ENCODE measurements around the gene TRIM58. TPM values are rescaled to one million over a fixed set of nuclear protein-coding genes. Genes with fewer than 3 reads are reported as not detected.
A peak's percentile ranks its signal among the peaks of the same experiment; 100 is the strongest.

The TRIM58 gene
- total and polyA plus RNA-seq, 9 of the 15 experiments (the other 6 are each of a cell fraction or from before 2014, with no cell fraction given) = 3.8 to 19.1 (median 7.2) TPM

- no peak for TF ChIP-seq ZNF780A (CRISPR knock-in tag; IDR thresholded peaks at IDR 0.05)
- TF ChIP-seq ZNF740 (CRISPR knock-in tag; IDR thresholded peaks at IDR 0.05) = no peak
- TF ChIP-seq ZNF740 (tag; IDR thresholded peaks at IDR 0.05) = no peak
- TF ChIP-seq THRA (IDR thresholded peaks at IDR 0.05) = no peak
- TF ChIP-seq NR4A1 (CRISPR knock-in tag; IDR thresholded peaks at IDR 0.05) = no peak
- TF ChIP-seq NR4A1 (tag; IDR thresholded peaks at IDR 0.05) = no peak
- no peak for TF ChIP-seq TBL1XR1 (IDR thresholded peaks at IDR 0.05; ENCODE audit: low read length in 2 of 2)
- TF ChIP-seq TAL1 (IDR thresholded peaks at IDR 0.05) = peak; percentile 53; the same call in 1 of the 2 replicates
- TF ChIP-seq TEAD1 (CRISPR knock-in tag; IDR thresholded peaks at IDR 0.05) = 0 out of 4 replicates have a peak, but pooled peaks of 1 of the 2 experiments have one; percentile 38
- no peak for TF ChIP-seq NFIC (IDR thresholded peaks at IDR 0.05)
- TF ChIP-seq MAFG (tag; conservative IDR thresholded peaks at IDR 0.05) = peak; percentile 65
- no peak for TF ChIP-seq ILF3 (IDR thresholded peaks at IDR 0.05; ENCODE audit: borderline replicate concordance)
- TF ChIP-seq ETV1 (tag; conservative IDR thresholded peaks at IDR 0.05; ENCODE audit: low read depth) = peak; percentile 67; the same call in 1 of the 2 replicates
- TF ChIP-seq NFATC3 (IDR thresholded peaks at IDR 0.05) = no peak
- no peak for TF ChIP-seq NRF1 (conservative IDR thresholded peaks at IDR 0.05 in 1 of 2, IDR thresholded peaks at IDR 0.05 in 1 of 2)
- no peak for TF ChIP-seq BRF1 (IDR thresholded peaks at IDR 0.05; ENCODE audit: borderline replicate concordance, extremely low read depth, insufficient read length)
- TF ChIP-seq MED1 (CRISPR knock-in tag; IDR thresholded peaks at IDR 0.05; ENCODE audit: borderline replicate concordance) = no peak
- no peak for TF ChIP-seq RBM15 (IDR thresholded peaks at IDR 0.05; ENCODE audit: insufficient read depth, low read length)
- TF ChIP-seq YBX1 (IDR thresholded peaks at IDR 0.05) = no peak
- no peak for TF ChIP-seq CREB5 (CRISPR knock-in tag; IDR thresholded peaks at IDR 0.05)
- TF ChIP-seq, protein P1, sequence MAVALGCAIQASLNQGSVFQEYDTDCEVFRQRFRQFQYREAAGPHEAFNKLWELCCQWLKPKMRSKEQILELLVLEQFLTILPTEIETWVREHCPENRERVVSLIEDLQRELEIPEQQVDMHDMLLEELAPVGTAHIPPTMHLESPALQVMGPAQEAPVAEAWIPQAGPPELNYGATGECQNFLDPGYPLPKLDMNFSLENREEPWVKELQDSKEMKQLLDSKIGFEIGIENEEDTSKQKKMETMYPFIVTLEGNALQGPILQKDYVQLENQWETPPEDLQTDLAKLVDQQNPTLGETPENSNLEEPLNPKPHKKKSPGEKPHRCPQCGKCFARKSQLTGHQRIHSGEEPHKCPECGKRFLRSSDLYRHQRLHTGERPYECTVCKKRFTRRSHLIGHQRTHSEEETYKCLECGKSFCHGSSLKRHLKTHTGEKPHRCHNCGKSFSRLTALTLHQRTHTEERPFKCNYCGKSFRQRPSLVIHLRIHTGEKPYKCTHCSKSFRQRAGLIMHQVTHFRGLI (CRISPR knock-in tag; IDR thresholded peaks at IDR 0.05) = no peak
- TF ChIP-seq BRF2 (IDR thresholded peaks at IDR 0.05; ENCODE audit: borderline replicate concordance, insufficient read depth, insufficient read length) = no peak
- TF ChIP-seq ZNF239 (CRISPR knock-in tag; IDR thresholded peaks at IDR 0.05) = no peak
- peak; percentile 44; the same call in 1 of the 2 replicates for TF ChIP-seq DPF2 (IDR thresholded peaks at IDR 0.05)
These were observed 49.6 kb downstream of the TRIM58 start (continued) for GRCh38 chr1:247906504-247907047.
